DMS 273 treated with DMSO at 0.1 percent for 48 hours (cell line): Measurements from ENCODE around the gene TRAPPC14.
"Not testable (repeated sequence)": the region's sequence is repeated elsewhere in the genome, so short reads cannot be mapped to it uniquely, and the experiment has no call there.

Experiments used
- DNase-seq: peaks from one replicate; lab custom pipeline; 2025; lab: John Stamatoyannopoulos, UW

The TRAPPC14 gene

DNA sequence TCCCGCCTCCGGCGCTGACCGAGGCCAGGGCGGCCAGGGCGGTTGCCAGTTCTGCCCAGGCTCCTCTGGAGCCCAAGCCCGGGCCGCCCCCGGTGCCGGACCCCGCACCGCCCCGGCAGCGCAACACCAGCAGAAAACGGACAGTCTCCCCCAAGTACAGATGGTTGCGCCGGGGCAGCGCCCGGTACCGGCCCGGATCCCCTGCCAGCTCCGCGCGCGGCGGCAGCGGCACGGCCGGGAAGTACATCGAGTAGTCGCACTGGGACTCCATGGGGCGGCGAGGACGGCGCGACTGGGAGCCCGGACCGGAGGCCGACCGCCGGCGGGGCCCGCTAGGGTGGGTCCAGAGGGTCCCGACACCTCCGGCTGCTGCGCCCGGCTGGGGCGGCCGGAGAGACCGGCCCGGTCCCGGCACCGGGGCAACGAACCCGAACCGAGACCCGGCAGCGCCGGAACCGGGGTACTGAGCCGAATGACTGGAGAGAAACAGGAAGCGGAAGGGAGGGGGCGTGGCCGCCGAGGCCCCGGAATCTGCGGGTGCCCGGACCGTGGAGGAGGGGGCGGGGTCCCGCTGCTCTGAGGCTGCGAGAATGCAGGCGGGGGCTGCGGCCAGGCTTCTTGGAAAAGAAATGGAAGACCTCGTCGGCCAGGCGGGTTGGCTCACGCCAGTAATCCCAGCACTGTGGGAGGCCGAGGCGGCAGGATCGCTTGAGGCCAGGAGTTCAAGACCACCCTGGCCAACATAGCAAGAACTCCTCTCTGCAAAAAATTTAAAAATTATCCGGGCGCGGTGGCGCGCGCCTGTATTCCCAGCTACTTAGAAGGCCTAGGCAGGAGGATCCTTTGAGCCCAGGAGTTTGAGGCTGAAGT is at the start of gene TRAPPC14:
Gene TRAPPC14, minus strand, starts transcription at position 495 of the 870 bp plus-strand sequence. Its CDS starts 224 bp downstream, at position 271.
- DNase-seq, result peak; percentile 74

DNA sequence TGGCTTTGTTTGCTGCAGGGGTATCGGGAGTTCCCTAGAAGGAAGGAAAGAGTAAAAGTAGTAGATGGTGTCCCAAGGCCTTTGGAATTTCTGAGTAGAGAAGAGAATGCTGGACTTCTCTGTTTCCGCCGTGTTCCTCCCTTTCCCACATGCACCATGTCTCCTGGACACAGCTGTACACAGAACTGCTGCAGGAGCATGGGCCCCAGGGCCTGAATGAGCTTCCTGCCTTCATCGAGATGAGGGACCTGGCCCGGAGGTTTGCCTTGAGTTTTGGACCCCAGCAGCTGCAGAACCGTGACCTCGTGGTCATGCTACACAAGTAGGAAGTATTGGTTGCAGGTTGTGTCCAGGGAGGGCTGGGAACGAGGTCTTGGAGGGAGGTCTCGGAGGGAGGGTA is 45.9 kb upstream of the TRAPPC14 start:
- no peak for DNase-seq

GRCh38 chr7:100200693-100201092 is 42.2 kb upstream of the TRAPPC14 start:
- DNase-seq, result no peak

DNA sequence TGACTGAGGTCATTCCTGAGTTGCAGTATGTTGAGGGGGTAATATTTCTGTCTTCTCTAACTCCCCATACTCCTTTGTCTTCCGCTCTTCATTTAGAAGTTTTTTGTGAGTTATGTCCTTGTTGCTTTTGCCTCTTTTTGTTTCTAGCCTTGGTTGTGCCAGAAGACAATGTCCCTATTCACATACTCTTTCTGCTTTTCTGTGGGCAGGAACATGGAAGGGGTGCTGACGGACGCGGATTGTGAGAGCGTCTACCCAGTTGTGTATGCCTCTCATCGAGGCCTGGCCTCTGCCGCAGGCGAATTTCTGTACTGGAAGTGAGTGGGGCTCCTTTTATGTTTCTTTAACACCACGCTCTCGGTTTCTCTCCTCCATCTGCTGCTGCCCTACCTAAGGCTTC is 39.7 kb upstream of the TRAPPC14 start:
- no peak for DNase-seq

GRCh38 chr7:100195901-100196322 is 37.4 kb upstream of the TRAPPC14 start:
- not testable (repeated sequence) for DNase-seq

- DNase-seq, result no peak
Observed at GRCh38 chr7:100195222-100195621, 36.7 kb upstream of the TRAPPC14 start.

DNA sequence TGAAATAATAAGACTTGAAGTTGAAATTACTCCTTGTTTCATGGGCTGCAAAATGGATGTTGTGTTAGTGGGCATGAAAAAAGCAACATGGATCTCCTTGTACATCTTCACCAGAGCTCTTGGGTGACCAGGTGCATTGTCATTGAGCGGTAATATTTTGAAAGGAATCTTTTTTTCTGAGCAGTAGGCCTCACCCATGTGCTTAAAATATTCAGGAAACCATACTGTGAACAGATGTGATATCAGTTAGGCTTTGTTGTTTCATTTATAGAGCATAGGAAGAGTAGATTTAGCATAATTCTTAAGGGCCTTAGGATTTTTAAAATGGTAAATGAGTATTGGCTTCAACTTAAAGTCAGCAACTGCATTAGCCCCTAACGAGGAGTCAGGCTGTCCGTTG is 34.4 kb upstream of the TRAPPC14 start:
- DNase-seq, result no peak

- DNase-seq, result not testable (repeated sequence)
Observed at GRCh38 chr7:100192281-100192862, 33.8 kb upstream of the TRAPPC14 start.

GRCh38 chr7:100191775-100192174 is 33.3 kb upstream of the TRAPPC14 start:
- DNase-seq, result no peak

GRCh38 chr7:100190048-100190711 is 31.7 kb upstream of the TRAPPC14 start:
- DNase-seq, result no peak

DNA sequence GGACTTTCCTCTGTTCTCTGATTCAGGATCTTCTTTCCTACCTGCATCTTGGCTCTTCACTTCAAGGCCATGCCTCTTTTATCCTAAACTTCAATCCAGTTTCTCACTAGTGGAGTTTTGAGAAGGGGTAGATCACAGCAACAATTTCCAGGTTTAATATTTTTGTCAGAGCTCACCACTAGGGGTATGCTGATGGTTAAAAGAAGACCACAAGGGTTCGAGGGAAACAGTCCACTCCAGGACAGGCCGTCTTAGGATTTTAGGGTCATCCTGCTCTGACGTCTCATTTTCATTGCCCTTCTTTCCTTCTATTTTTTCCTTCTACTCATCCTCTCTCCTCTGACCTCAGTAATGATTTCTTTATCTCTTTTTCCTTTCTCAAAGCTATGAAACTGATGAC is 30.5 kb upstream of the TRAPPC14 start:
- no peak for DNase-seq

- peak; percentile 73 for DNase-seq
Observed at GRCh38 chr7:100185726-100186125, 27.2 kb upstream of the TRAPPC14 start.

- DNase-seq, result not testable (repeated sequence)
Observed at GRCh38 chr7:100183090-100183489, 24.6 kb upstream of the TRAPPC14 start.

DNA sequence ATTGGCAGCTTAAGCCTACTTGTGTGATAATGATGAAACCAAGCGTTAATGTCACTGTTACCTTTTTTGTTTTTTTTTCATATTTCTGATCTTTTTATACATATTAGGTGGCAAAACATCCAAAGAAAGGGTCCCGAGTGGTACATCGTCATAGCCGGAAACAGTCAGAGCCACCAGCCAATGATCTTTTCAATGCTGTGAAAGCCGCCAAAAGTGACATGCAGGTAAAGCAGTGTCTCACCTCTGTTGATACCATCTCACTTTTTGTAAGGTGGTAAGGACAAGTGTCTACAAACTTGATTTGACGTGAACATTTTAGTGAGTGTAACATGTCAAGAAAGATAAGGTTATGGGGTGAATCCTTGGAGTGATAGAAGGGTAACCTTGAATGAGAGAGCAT is 24.1 kb upstream of the TRAPPC14 start:
- not testable (repeated sequence) for DNase-seq

DNA sequence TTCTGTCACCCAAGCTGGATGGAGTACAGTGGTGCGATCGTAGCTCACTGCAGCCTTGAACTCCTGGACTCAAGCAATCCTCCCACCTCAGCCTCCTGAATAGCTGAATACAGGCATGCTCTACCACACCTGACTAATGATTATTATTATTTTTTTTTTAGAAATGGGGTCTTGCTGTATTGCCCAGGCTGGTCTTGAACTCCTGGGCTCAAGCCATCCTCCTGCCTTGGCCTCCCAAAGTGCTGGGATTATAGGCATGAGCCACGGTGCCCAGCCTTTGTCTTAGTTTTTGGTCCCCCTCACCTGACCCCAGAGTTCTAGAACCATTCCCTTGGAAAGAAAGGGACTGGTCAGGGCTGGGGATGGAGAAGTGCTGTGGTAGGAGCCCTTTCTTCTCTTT is 21.6 kb upstream of the TRAPPC14 start:
- not testable (repeated sequence) for DNase-seq

DNA sequence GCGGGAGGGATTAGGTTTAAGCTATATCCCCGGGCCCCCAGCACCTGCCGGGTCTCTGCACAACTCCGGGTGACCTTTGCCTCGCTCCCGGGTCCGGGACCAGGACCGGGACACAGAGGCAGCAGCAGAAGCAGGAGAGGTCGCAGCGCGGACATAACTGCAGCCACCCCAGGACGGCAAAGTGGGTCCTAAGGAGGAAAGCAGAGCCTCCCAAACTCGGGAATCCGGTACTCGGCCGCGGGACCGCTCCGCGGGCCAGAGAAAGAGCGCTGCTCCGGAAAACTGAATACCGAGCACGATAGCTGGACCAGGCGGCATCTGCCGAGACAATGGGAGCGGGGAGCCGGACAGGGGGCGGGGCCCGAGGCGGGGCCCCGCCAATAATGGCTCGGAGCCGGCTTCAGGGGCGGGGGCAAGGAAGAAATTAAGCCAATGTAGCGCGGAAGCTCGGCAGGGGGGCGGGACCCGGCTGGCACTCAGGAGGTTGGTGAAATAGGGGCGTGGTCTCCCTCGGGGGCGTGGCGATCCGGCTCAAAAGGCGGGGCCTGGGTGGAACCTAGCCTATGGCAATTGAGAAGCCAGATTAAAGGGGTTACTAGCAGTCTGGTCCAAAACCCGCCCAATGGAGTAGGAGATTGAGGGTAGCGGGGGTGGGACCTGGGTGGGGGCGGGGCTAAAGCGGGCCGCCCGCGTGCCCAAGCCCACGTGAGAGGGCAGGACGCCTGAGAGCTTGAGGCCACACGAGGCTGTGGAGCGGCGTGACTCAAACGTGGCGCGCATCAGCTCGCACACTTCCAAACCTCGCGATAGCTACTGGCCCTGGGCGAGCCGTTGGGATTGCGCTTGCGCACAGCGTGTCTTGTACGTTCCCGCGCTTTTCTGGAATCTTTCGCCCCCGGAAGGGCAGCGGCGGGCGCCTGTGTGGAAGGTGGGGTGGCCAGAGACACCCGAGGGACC is 18.8 kb upstream of the TRAPPC14 start, which contains the start of the genes GPC2 and STAG3:
Gene GPC2, minus strand, starts transcription at position 337 of the 957 bp plus-strand sequence. Its CDS starts 182 bp downstream, at position 155.
Gene STAG3, plus strand, starts transcription at position 874 of the 957 bp plus-strand sequence. CDS start 2,639 bp downstream, outside the sequence.
- peak; percentile 94 for DNase-seq

DNA sequence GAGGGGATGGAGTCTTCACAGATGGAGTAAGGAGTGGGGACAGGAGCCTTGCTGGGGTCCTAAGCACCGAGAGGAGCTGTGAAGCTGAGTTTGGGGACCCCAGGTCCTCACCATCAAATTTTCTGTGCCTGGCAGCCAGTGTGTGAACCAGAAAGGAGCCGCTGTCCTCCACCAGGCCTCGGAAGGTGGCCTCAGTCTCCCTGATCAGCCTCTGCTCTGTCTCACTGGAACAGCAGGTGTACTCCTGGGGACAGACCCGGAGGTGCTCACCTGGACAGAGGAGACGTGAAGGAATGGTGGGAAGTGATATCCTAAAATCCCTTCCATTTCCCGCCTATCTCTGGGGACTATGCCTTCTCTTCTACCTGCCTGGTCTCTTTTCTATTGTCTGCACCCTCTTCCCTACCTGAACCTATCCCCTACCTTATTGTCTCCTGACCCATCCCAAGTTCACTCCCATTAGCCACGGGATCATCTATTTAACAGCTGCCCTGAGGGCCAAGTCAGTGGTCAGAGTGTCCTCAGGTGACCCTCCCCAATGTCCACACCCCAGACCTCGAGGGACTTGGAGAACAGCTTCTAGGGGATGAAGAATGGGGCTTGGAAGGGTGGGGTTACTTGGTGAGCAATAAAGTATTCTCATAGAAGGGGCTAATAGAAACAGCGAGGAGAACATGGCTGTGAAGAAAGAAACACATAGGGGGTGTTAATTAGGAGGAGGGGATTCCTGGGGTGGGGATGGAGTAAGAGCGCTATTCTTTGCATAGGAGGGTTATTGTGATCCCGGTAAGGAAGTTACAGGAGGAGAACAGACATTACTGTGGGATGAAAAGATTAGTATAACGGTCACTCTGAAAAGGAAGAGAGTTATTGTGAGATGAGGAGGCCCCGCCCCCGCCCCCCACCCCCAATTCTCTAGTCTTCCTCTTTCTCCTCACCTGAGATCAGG is 17.8 kb upstream of the TRAPPC14 start:
- DNase-seq, result no peak

DNA sequence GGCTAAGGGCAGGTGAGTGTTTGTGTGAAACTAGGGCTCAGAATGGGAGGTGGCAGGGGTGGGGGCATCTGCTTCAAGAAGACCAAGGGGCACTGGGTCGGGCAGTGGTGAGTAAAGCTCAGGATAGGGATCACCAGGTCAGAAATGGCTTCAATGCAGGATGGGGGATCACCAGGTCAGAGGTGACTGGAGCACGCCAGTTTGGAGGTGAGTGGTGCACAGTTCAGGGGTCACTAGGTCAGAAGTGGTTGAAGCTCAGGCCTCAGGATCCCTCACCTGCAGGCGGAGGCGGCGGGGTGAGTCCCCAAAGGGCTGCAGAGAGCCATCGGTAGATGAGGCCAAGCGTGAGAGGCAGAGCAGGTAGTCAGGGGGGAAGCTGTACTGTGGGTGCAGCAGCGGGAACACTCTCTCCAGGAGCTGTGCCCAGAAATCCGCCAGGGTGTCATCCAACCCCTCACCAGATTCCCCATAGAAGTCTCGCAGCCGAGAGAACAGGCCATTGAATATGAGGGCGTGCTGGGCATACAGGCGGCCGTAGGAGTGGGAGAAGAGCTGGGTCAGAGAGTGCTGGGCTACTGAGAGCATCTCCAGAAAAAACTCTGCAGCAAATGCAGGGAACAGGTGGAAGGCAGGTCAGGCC is 16.9 kb upstream of the TRAPPC14 start:
- DNase-seq, result no peak

DNA sequence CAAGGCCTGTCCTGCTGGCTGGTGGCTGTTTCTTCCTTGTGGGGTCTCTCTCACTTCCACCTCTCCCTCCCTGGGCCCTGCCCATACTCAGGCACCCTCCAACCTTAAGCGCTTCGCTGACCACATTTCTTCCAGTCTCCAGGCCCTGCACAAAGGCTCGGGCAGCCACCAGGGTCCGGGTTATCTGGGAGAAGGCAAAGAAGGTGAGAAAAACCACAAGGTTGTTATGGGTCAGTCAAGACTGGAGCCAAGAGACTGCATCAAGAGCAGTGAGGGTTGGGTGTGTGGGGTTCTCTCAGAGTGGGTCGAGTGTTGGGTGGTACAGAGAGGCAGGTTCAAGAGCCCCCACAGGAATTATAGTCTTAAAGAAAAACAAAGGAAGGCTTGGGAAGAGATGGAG is 16.1 kb upstream of the TRAPPC14 start:
- DNase-seq, result no peak
